Uterus (tissue), 2 donors: ENCODE results near the gene TEX55.
"Not testable (repeated sequence)": the region's sequence is repeated elsewhere in the genome, so short reads cannot be mapped to it uniquely, and the experiment has no call there.

Source experiments
- POLR2A ChIP-seq, 2 donors: fragments of 450-650 bp; IDR thresholded peaks; one replicate each; pipeline ENCODE4 v1.6.1; 2016; ENCODE audit warnings: antibody characterized with exemption in 2 of 2, mild to moderate bottlenecking in 1 of 2, moderate library complexity in 1 of 2
- TF ChIP-seq, protein P1 (sequence below), 4 experiments: fragments of 200-600 bp in 2 of 4; fragments of 450-650 bp in 2 of 4; sonication (generic) in 2 of 4; IDR thresholded peaks; one replicate each; pipeline ENCODE4 v1.5.1; 2016 to 2019; ENCODE audit warnings: antibody characterized with exemption in 4 of 4, mild to moderate bottlenecking in 2 of 4, moderate library complexity in 1 of 4

DNA sequence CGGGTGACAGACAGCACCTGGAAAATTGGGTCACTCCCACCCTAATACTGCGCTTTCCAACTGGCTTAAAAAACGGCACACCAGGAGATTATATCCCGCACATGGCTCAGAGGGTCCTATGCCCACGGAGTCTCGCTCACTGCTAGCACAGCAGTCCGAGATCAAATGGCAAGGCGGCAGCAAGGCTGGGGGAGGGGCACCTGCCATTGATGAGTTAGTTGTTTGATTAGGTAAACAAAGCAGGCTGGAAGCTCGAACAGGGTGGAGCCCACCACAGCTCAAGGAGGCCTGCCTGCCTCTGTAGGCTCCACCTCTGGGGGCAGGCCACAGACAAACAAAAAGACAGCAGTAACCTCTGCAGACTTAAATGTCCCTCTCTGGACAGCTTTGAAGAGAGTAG is 18.8 kb downstream of the TEX55 start:
- TF ChIP-seq, protein P1, sequence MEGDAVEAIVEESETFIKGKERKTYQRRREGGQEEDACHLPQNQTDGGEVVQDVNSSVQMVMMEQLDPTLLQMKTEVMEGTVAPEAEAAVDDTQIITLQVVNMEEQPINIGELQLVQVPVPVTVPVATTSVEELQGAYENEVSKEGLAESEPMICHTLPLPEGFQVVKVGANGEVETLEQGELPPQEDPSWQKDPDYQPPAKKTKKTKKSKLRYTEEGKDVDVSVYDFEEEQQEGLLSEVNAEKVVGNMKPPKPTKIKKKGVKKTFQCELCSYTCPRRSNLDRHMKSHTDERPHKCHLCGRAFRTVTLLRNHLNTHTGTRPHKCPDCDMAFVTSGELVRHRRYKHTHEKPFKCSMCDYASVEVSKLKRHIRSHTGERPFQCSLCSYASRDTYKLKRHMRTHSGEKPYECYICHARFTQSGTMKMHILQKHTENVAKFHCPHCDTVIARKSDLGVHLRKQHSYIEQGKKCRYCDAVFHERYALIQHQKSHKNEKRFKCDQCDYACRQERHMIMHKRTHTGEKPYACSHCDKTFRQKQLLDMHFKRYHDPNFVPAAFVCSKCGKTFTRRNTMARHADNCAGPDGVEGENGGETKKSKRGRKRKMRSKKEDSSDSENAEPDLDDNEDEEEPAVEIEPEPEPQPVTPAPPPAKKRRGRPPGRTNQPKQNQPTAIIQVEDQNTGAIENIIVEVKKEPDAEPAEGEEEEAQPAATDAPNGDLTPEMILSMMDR (IDR thresholded peaks at IDR 0.05), result not testable (repeated sequence)
- TF ChIP-seq POLR2A (IDR thresholded peaks at IDR 0.05), result not testable (repeated sequence)
